BJ (cell line): ENCODE results near the gene PSPH. TPM values are rescaled to one million over a fixed set of nuclear protein-coding genes. Genes with fewer than 3 reads are reported as not detected.
"Not testable (repeated sequence)": the region's sequence is repeated elsewhere in the genome, so short reads cannot be mapped to it uniquely, and the experiment has no call there.

Experiments used
- CTCF ChIA-PET: fragments of 350-600 bp; formaldehyde crosslinking; extraction: SDS; loops from one replicate; lab custom pipeline; 2021; ENCODE audit warnings: antibody characterized with exemption, inconsistent platforms; lab: Yijun Ruan, JAX
- POLR2A ChIA-PET: fragments of 300-600 bp; sonication (Branson Sonifier 250); formaldehyde crosslinking; extraction: SDS; loops from one replicate; lab custom pipeline; 2021; ENCODE audit warnings: antibody characterized with exemption; lab: Charles Lee
- DNase-seq: peaks from one replicate; pipeline ENCODE4 v3.0.0-alpha.2; 2011; ENCODE audit warnings: low read depth
- H3K27me3 ChIP-seq: 2 replicates; pipeline ENCODE4 v1.6.0; 2011; ENCODE audit warnings: low read length; ENCODE audit not compliant: control insufficient read depth, insufficient read depth
- H3K36me3 ChIP-seq: 2 replicates; pipeline ENCODE4 v1.5.1; 2011; ENCODE audit warnings: low read length; ENCODE audit not compliant: control insufficient read depth, insufficient read depth
- H3K4me3 ChIP-seq: 2 replicates; pipeline ENCODE4 v1.5.1; 2011; ENCODE audit warnings: low read depth, mild to moderate bottlenecking, control low read depth, low read length
- polyA plus RNA-seq: library from polyadenylated mRNA; depleted of rRNA; stranded (reverse); fragments of >200 nt; gene quantifications from 2 replicates; pipeline ENCODE4 v1.2.3, GENCODE V29; 2011
- TF ChIP-seq, protein P1 (sequence below): IDR thresholded peaks from 2 replicates; pipeline ENCODE4 v1.5.1; 2011; ENCODE audit warnings: low read depth, mild to moderate bottlenecking, control low read depth, inconsistent platforms, low read length, moderate library complexity; ENCODE audit not compliant: insufficient read depth

The PSPH gene
- polyA plus RNA-seq, 1 experiment, result 76.2 TPM

DNA sequence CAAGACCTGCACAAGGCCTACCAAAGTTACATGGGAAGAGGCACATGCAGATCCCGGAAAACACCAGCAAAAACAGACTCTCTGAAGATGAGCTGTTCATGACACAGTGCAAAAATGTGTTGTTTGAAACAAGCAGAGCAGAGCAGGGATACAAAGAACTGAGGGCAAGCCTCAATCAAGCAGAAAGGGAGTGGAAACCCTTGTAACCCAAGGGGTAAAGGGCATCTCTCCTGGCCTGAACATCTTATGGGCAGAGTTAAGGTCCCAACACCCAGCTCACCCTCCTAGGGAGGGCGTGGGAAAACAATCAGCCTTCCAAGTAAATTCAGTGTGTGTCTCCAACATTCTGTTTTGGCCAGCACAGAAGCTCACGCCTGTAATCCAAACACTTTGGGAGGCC, 10.5 kb downstream of the PSPH start:
- POLR2A ChIA-PET, result no interaction called here
- TF ChIP-seq, protein P1, sequence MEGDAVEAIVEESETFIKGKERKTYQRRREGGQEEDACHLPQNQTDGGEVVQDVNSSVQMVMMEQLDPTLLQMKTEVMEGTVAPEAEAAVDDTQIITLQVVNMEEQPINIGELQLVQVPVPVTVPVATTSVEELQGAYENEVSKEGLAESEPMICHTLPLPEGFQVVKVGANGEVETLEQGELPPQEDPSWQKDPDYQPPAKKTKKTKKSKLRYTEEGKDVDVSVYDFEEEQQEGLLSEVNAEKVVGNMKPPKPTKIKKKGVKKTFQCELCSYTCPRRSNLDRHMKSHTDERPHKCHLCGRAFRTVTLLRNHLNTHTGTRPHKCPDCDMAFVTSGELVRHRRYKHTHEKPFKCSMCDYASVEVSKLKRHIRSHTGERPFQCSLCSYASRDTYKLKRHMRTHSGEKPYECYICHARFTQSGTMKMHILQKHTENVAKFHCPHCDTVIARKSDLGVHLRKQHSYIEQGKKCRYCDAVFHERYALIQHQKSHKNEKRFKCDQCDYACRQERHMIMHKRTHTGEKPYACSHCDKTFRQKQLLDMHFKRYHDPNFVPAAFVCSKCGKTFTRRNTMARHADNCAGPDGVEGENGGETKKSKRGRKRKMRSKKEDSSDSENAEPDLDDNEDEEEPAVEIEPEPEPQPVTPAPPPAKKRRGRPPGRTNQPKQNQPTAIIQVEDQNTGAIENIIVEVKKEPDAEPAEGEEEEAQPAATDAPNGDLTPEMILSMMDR, result no peak
- no peaks in the 10 kb centered on the region for H3K36me3 ChIP-seq
- CTCF ChIA-PET, result interaction anchor here (1.4 kb wide), 1 partner anchor 33 kb away, joined by 5 read pairs; no protein-coding TSS in a partner anchor
- no peak overlapping the region for H3K4me3 ChIP-seq
- no peak for DNase-seq
- H3K27me3 ChIP-seq, result no peaks in the 10 kb centered on the region

DNA sequence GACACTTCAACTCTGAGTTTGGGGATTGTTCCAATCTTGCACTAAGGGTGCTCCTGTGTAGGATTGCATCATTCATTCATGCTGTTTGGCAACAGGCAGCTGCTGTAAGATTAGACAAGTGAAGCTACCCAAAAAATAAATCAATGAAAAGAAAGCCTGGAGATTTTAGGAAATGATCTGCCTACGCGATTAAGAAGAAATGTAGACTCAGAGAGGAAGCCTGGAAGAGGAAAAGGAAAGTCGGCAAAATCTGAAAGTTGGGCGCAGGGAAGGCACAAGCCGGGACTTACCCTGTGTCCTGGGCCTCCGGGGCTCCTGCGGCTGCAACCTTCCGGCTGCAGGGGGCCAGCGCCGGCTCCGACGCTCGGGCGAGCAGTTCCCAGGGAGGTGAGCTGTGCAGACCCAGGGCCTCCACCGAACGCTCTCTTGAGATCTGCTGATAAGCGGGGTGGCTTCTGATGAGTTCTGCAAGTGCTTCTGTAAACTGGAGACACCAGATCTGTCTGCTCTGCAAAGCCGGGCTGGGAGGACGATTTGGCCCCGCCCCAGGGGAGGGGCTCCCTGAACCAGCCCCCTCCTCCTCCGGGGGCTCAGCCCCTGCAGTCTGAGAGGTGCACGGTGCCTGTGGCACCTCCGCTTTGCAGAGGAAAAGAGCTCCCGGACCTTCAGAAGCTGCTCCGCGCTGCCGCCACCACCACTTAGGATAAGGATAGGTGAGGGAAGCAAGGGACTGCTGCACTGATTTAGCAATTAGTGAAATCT, 17.4 kb downstream of the PSPH start:
- Histone ChIP-seq H3K27me3 (no peaks in the 10 kb centered on the region), H3K36me3 (peaks cover 2% of the 10 kb centered on the region; the same call in 1 of the 2 replicates), H3K4me3 (peak overlapping the region; percentile 51)
- CTCF ChIA-PET, result interaction anchor here (0.6 to 1.7 kb wide), 4 partner anchors 13 to 41 kb away, joined by 3 to 6 read pairs (median 5); partner anchors contain the start of genes CCT6A and PSPH
- DNase-seq, result peak; percentile 16
- TF ChIP-seq, protein P1, result peak; percentile 62
- POLR2A ChIA-PET, result interaction anchor here (1.5 kb wide), 1 partner anchor 17 kb away, joined by 3 read pairs; the partner anchor contains the start of genes CCT6A and PSPH

DNA sequence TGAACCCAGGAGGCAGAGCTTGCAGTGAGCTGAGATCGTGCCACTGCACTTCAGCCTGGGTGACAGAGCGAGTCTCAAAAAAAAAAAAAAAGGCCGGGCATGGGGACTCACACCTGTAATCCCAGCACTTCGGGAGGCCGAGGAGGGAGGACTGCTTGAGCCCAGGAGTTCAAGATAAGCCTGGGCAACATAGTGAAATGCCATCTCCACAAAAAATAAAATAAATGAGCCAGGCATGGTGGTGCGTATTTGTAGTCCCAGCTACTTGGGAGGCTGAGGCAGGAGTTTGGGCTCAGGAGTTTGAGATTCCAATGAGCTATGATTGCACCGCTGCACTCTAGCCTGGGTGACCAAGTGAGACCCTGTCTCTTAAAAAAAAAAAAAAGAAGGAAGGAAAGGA, 18.7 kb downstream of the PSPH start:
- DNase-seq, H3K4me3 ChIP-seq, H3K27me3 ChIP-seq, POLR2A ChIA-PET, H3K36me3 ChIP-seq, CTCF ChIA-PET: not testable (repeated sequence)

DNA sequence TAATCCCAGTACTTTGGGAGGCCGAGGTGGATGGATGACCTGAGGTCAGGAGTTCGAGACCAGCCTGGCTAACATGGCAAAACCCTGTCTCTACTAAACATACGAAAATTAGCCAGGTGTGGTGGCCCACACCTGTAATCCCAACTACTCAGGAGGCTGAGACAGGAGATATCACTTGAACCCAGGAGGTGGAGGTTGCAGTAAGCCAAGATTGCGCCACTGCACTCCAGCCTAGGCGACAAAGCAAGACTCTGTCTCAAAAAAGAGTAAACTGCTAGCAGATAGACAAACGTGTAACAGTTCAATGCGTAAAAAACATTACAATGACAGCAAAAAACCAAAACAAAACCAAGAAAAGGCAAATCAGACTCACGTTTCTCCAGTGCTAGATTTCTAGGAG, 19.7 kb downstream of the PSPH start:
- H3K36me3 ChIP-seq, CTCF ChIA-PET, H3K27me3 ChIP-seq, H3K4me3 ChIP-seq, POLR2A ChIA-PET, DNase-seq: not testable (repeated sequence)

DNA sequence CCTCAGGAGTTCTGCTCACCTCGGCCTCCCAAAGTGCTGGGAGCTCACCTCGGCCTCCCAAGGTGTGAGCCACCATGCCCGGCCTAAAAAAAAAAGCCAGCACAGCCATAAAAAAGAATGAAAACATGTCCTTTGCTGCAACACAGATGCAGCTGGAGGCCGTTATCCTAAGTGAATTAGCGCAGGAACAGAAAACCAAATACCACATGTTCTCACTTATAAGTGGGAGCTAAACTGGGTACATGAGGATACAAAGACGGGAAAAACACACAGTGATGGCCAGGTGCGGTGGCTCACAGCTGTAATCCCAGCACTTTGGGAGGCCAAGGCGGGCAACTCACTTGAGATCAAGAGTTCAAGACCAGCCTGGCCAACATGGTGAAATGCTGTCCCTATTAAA, 20.9 kb downstream of the PSPH start:
- no peak overlapping the region for H3K4me3 ChIP-seq
- DNase-seq, result no peak
- ChIA-PET CTCF (interaction anchor here (0.5 to 0.7 kb wide), 2 partner anchors 26 to 475 kb away, joined by 3 to 4 read pairs; no protein-coding TSS in a partner anchor), POLR2A (no interaction called here)
- H3K27me3 ChIP-seq, result no peaks in the 10 kb centered on the region
- TF ChIP-seq, protein P1, result no peak
- H3K36me3 ChIP-seq, result peaks cover 2% of the 10 kb centered on the region

DNA sequence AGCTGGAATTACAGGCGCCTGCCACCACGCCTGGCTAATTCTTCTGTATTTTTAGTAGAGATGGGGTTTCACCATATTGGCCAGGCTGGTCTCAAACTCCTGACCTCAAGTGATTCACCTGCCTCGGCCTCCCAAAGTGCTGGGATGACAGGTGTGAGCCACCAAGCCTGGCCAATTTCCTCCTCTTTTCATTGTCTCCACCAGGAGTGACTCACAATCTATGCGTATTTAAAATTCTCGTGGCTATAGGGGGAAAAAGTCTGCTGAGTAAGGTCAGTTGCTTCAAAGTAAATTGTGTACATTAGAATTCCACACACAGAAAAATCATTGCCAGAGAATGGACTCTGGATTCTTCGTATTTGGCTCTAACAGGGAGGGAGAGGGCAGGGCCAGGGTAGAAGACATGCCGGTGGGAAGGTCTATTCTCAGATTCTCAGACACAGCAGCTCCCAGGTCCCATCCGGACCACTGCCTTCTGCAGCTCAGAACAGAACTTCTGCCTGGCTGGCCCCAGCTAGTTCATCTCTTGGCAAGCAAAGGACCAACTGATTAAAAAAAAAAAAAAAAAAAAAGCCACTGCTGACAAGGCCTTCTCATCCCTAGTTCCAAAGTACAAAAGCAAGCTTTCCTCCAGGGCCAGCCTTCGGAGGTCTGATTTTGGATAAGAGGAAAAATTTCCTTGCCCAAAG, 22.2 kb downstream of the PSPH start:
- Histone ChIP-seq H3K4me3 (no peak overlapping the region), H3K36me3 (peaks cover 2% of the 10 kb centered on the region), H3K27me3 (no peaks in the 10 kb centered on the region)
- ChIA-PET POLR2A (no interaction called here), CTCF (interaction anchor here (0.7 to 0.9 kb wide), 2 partner anchors 13 to 24 kb away, joined by 3 read pairs; no protein-coding TSS in a partner anchor)
- no peak for DNase-seq
- TF ChIP-seq, protein P1, result no peak
